Panc1 (cell line): ENCODE measurements around the gene COL6A3. TPM values are rescaled to one million over a fixed set of nuclear protein-coding genes. Genes with fewer than 3 reads are reported as not detected.

Experiments
- ATAC-seq: fragments of 200-7000 bp; cut with Tn5 transposase; 2 replicates; pipeline ENCODE4 v1.9.1; 2020; ENCODE audit warnings: mild to moderate bottlenecking, moderate library complexity
- BruUV-seq: library from RNA; stranded (reverse); fragments of 400-500 nt; replicated peaks from 2 replicates; lab custom pipeline; 2021; lab: Mats Ljungman, UMichigan
- CTCF ChIA-PET: fragments of 300-600 bp; sonication (Branson Sonifier 250); formaldehyde crosslinking; loops from one replicate; lab custom pipeline; 2022; ENCODE audit warnings: antibody characterized with exemption; lab: Charles Lee
- POLR2A ChIA-PET: fragments of 300-600 bp; sonication (Branson Sonifier 250); formaldehyde crosslinking; loops from one replicate; lab custom pipeline; 2022; ENCODE audit warnings: antibody characterized with exemption; lab: Charles Lee
- DNase-seq: peaks from one replicate; pipeline ENCODE4 v3.0.0-alpha.2; 2010; ENCODE audit warnings: low read depth, low spot score
- H3K27ac ChIP-seq: 2 replicates; pipeline ENCODE4 v1.5.1; 2011; ENCODE audit warnings: mild to moderate bottlenecking, low read length, inconsistent platforms
- H3K27me3 ChIP-seq: fragments of 200-500 bp; sonication (Bioruptor generic); 2 replicates; pipeline ENCODE4 v1.6.0; 2014; ENCODE audit warnings: low read length, inconsistent platforms; ENCODE audit not compliant: control insufficient read depth, insufficient read depth
- H3K36me3 ChIP-seq: fragments of 200-500 bp; sonication (Bioruptor generic); 2 replicates; pipeline ENCODE4 v1.5.1; 2014; ENCODE audit warnings: inconsistent platforms, mild to moderate bottlenecking, low read length, moderate library complexity; ENCODE audit not compliant: control insufficient read depth, insufficient read depth
- H3K4me1 ChIP-seq: 2 replicates; pipeline ENCODE4 v1.5.1; 2011; ENCODE audit warnings: inconsistent platforms, mild to moderate bottlenecking, low read length, moderate library complexity; ENCODE audit not compliant: control insufficient read depth, insufficient read depth
- H3K4me3 ChIP-seq, 2 experiments: 2 replicates each; pipeline ENCODE4 v1.5.1; 2011 to 2012; ENCODE audit warnings: low read depth in 2 of 2, low read length in 2 of 2, mild to moderate bottlenecking in 2 of 2, inconsistent platforms in 1 of 2, moderate library complexity in 1 of 2
- H3K9me3 ChIP-seq: fragments of 200-500 bp; sonication (Bioruptor generic); 2 replicates; pipeline ENCODE4 v1.5.1; 2014; ENCODE audit warnings: low read depth, mild to moderate bottlenecking, inconsistent platforms, low read length, moderate library complexity; ENCODE audit not compliant: control insufficient read depth, insufficient read depth
- POLR2AphosphoS5 ChIP-seq: IDR thresholded peaks from 2 replicates; pipeline ENCODE4 v1.6.1; 2012; ENCODE audit warnings: mild to moderate bottlenecking, low read depth, low read length, moderate library complexity
- SIN3A ChIP-seq: IDR thresholded peaks from 2 replicates; pipeline ENCODE4 v1.6.1; 2012; ENCODE audit warnings: low read depth, mild to moderate bottlenecking, low read length, moderate library complexity, borderline replicate concordance; ENCODE audit not compliant: insufficient read depth
- TCF7L2 ChIP-seq: IDR thresholded peaks from 2 replicates; pipeline ENCODE4 v1.6.1; 2011; ENCODE audit warnings: mild to moderate bottlenecking, low read depth, low read length, inconsistent platforms
- in situ Hi-C: cut with HindIII; loops from 2 replicates; pipeline ENCODE4 v1.10.0; 2016; ENCODE audit warnings: low sequenced_read_pairs, low pct_unique_long_range_greater_than_20kb
- intact Hi-C: fragments of 100-400 bp; cut with micrococcal nuclease; formaldehyde crosslinking; loops from one replicate; pipeline ENCODE4 v1.10.0; 2022; ENCODE audit not compliant: unreplicated experiment
- total RNA-seq: library from RNA; stranded (reverse); gene quantifications from one replicate; pipeline ENCODE4 v1.2.1, GENCODE V29; 2021; ENCODE audit not compliant: unreplicated experiment
- TF ChIP-seq, protein P1 (sequence below), 2 experiments: IDR thresholded peaks; 2 replicates each; pipeline ENCODE4 v1.6.1; 2011 to 2012; ENCODE audit warnings: low read depth in 2 of 2, control low read depth in 1 of 2, low read length in 1 of 2, mild to moderate bottlenecking in 1 of 2, moderate library complexity in 1 of 2; ENCODE audit not compliant: insufficient read depth in 1 of 2
- TF ChIP-seq, protein P2 (sequence below): fragments of 450-650 bp; IDR thresholded peaks from 2 replicates; pipeline ENCODE4 v1.5.1; 2017; ENCODE audit warnings: mild to moderate bottlenecking

Gene COL6A3
- total RNA-seq, 1 experiment from 2014 or later = 0.69 TPM

DNA sequence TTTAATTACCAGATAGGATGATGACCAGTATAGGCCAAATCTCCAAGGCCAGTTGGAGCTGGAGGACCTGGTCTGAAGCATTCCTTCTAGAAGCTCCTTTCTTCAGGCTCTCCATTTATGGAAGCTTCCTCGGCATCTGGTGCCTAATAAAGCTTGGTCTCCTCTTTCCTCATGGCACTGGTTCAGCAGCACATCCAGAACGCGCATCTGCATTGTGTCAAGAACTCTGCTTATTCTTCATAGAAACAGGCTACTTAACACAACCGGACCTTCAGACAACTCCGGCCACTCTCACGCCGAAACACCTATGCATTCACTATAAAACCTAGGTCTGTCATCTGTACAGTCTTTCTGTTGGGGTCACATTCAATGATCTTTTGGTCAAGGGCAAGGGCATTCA is 99.8 kb downstream of the COL6A3 start:
- ChIA-PET CTCF (no interaction called here), POLR2A (no interaction called here)
- Histone ChIP-seq H3K36me3 (no peaks in the 10 kb centered on the region), H3K27ac (no peak overlapping the region), H3K4me1 (no peaks in the 10 kb centered on the region), H3K27me3 (no peaks in the 10 kb centered on the region), H3K9me3 (no peaks in the 10 kb centered on the region), H3K4me3 (no peak overlapping the region)
- no TSS peak for BruUV-seq
- DNase-seq (no peak), ATAC-seq (no peak)
- TF ChIP-seq SIN3A (no peak), TCF7L2 (no peak), POLR2AphosphoS5 (no peak)
- TF ChIP-seq, protein P1, sequence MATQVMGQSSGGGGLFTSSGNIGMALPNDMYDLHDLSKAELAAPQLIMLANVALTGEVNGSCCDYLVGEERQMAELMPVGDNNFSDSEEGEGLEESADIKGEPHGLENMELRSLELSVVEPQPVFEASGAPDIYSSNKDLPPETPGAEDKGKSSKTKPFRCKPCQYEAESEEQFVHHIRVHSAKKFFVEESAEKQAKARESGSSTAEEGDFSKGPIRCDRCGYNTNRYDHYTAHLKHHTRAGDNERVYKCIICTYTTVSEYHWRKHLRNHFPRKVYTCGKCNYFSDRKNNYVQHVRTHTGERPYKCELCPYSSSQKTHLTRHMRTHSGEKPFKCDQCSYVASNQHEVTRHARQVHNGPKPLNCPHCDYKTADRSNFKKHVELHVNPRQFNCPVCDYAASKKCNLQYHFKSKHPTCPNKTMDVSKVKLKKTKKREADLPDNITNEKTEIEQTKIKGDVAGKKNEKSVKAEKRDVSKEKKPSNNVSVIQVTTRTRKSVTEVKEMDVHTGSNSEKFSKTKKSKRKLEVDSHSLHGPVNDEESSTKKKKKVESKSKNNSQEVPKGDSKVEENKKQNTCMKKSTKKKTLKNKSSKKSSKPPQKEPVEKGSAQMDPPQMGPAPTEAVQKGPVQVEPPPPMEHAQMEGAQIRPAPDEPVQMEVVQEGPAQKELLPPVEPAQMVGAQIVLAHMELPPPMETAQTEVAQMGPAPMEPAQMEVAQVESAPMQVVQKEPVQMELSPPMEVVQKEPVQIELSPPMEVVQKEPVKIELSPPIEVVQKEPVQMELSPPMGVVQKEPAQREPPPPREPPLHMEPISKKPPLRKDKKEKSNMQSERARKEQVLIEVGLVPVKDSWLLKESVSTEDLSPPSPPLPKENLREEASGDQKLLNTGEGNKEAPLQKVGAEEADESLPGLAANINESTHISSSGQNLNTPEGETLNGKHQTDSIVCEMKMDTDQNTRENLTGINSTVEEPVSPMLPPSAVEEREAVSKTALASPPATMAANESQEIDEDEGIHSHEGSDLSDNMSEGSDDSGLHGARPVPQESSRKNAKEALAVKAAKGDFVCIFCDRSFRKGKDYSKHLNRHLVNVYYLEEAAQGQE (IDR thresholded peaks at IDR 0.05; ENCODE audit: insufficient read depth in 1 of 2, low read depth in 2 of 2, low read length in 1 of 2) = no peak
- TF ChIP-seq, protein P2, sequence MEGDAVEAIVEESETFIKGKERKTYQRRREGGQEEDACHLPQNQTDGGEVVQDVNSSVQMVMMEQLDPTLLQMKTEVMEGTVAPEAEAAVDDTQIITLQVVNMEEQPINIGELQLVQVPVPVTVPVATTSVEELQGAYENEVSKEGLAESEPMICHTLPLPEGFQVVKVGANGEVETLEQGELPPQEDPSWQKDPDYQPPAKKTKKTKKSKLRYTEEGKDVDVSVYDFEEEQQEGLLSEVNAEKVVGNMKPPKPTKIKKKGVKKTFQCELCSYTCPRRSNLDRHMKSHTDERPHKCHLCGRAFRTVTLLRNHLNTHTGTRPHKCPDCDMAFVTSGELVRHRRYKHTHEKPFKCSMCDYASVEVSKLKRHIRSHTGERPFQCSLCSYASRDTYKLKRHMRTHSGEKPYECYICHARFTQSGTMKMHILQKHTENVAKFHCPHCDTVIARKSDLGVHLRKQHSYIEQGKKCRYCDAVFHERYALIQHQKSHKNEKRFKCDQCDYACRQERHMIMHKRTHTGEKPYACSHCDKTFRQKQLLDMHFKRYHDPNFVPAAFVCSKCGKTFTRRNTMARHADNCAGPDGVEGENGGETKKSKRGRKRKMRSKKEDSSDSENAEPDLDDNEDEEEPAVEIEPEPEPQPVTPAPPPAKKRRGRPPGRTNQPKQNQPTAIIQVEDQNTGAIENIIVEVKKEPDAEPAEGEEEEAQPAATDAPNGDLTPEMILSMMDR = no peak
- in situ Hi-C loops (no loop called here), intact Hi-C loops (no loop called here)

DNA sequence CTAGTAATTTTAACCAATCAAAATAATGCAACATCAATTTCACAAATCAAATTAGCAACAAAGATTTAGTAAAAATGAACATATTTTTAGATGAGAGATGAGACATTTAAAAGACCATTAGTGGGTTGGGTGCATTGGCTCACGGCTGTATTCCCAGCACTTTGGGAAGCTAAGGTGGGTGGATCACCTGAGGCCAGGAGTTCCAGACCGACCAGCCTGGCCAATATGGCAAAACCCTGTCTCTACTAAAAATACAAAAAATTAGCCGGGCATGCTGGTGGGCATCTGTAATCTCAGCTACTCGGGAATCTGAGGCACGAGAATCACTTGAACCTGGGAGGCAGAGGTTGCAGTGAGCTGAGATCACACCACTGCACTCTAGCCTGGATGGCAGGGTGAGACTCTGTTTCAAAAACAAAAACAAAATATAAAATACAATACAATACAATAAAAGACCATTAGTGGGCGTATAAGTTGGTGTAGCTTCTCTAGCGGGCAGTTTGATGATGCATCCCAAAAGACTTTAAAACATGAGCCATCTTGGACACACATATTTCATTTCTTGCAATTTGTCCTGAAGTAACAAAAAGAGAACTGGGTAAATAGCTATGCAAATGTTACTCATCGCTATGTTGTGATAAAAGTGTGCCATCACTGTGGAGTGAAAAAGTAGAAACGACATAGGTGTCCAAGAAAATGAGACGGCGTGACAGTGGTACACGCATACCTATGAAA is 101.8 kb downstream of the COL6A3 start:
- POLR2A ChIA-PET = interaction anchor here (0.6 kb wide), 1 partner anchor 12 kb away, joined by 3 read pairs; no protein-coding TSS in a partner anchor
- ATAC-seq = no peak
- intact Hi-C loops = no loop called here

More for the DNA sequence above, 101.8 kb downstream of the COL6A3 start:
- no peaks in the 10 kb centered on the region for H3K27me3 ChIP-seq
- TF ChIP-seq, protein P1 (IDR thresholded peaks at IDR 0.05; ENCODE audit: insufficient read depth in 1 of 2, low read depth in 2 of 2, low read length in 1 of 2) = no peak
- no peak for TF ChIP-seq POLR2AphosphoS5
- TF ChIP-seq, protein P2 = no peak
- no peak for TF ChIP-seq SIN3A
- no peak for TF ChIP-seq TCF7L2
- no peaks in the 10 kb centered on the region for H3K9me3 ChIP-seq
- H3K27ac ChIP-seq = no peak overlapping the region
- BruUV-seq = no TSS peak
- H3K4me3 ChIP-seq = no peak overlapping the region
- H3K4me1 ChIP-seq = no peaks in the 10 kb centered on the region
- no peaks in the 10 kb centered on the region for H3K36me3 ChIP-seq
- in situ Hi-C loops = no loop called here
- DNase-seq = no peak
- CTCF ChIA-PET = no interaction called here
